T-cell (primary cell): ENCODE measurements around the gene SSMEM1. TPM values are rescaled to one million over a fixed set of nuclear protein-coding genes. Genes with fewer than 3 reads are reported as not detected.
"Not testable (repeated sequence)": the region's sequence is repeated elsewhere in the genome, so short reads cannot be mapped to it uniquely, and the experiment has no call there.

Experiments used
- ATAC-seq, 4 experiments: fragments of 200-7000 bp in 3 of 4; fragments of 150-1000 bp in 1 of 4; cut with Tn5 transposase; replicated peaks in 1 of 4; 1 replicate in 3 of 4; 2 replicates in 1 of 4; pipeline ENCODE4 v1.10.0; 2021; ENCODE audit warnings: moderate library complexity in 3 of 4, mild to moderate bottlenecking in 2 of 4, moderate number of reproducible peaks in 1 of 4
- CTCF ChIA-PET, 2 donors: fragments of 300-600 bp; sonication (Branson Sonifier 250); formaldehyde crosslinking; loops; one replicate each; lab custom pipeline; 2022; ENCODE audit warnings: antibody characterized with exemption in 2 of 2; lab: Charles Lee
- POLR2A ChIA-PET, 2 donors: fragments of 300-600 bp; sonication (Branson Sonifier 250); formaldehyde crosslinking; loops; one replicate each; lab custom pipeline; 2022; ENCODE audit warnings: antibody characterized with exemption in 2 of 2; lab: Charles Lee
- DNase-seq, 35 experiments: peaks; one replicate each; pipeline versions ENCODE4 v3.0.0 to v3.0.0-alpha.2; 2013 to 2023
- H3K27ac ChIP-seq: one replicate; pipeline ENCODE4 v1.5.1; 2013; ENCODE audit warnings: low read length
- H3K27me3 ChIP-seq, 2 experiments: replicated peaks in 1 of 2; 1 replicate in 1 of 2; 2 replicates in 1 of 2; pipeline versions ENCODE4 v1.6.1 to v1.7.0; 2013; ENCODE audit warnings: low read length in 1 of 2, mixed read lengths in 1 of 2; ENCODE audit not compliant: control insufficient read depth in 2 of 2, insufficient read depth in 2 of 2; ENCODE audit errors: extremely low read depth in 1 of 2
- H3K36me3 ChIP-seq, 2 donors: 1 replicate in 1 of 2; 2 replicates in 1 of 2; pipeline versions ENCODE4 v1.6.1 to v1.7.0; 2013; ENCODE audit warnings: low read length in 1 of 2; ENCODE audit not compliant: control insufficient read depth in 2 of 2, insufficient read depth in 1 of 2; ENCODE audit errors: extremely low read depth in 1 of 2
- H3K4me1 ChIP-seq, 2 experiments: 1 replicate in 1 of 2; 2 replicates in 1 of 2; pipeline versions ENCODE4 v1.6.1 to v1.7.0; 2013; ENCODE audit warnings: low read length in 2 of 2, mixed read lengths in 1 of 2; ENCODE audit not compliant: insufficient read depth in 2 of 2, control insufficient read depth in 1 of 2; ENCODE audit errors: extremely low read depth in 1 of 2
- H3K4me3 ChIP-seq, 2 donors: 1 replicate in 1 of 2; 2 replicates in 1 of 2; pipeline versions ENCODE4 v1.5.1 to v1.7.0; 2013; ENCODE audit warnings: mild to moderate bottlenecking in 2 of 2, low read length in 1 of 2, moderate library complexity in 1 of 2; ENCODE audit not compliant: control insufficient read depth in 1 of 2; ENCODE audit errors: extremely low read depth in 1 of 2
- H3K9me3 ChIP-seq: 2 replicates; pipeline ENCODE4 v1.7.0; 2013
- H3K27ac Mint-ChIP-seq, 2 donors: one replicate each; pipeline ENCODE4 v1.8.0; 2020 to 2021; ENCODE audit warnings: mild to moderate bottlenecking in 2 of 2, mixed read lengths in 2 of 2
- H3K27me3 Mint-ChIP-seq, 2 donors: one replicate each; pipeline ENCODE4 v1.8.0; 2021 to 2022; ENCODE audit warnings: mixed read lengths in 2 of 2
- H3K36me3 Mint-ChIP-seq: one replicate; pipeline ENCODE4 v1.8.0; 2021; ENCODE audit warnings: mixed read lengths
- H3K4me1 Mint-ChIP-seq, 3 donors: one replicate each; pipeline ENCODE4 v1.8.0; 2020 to 2022; ENCODE audit warnings: mixed read lengths in 3 of 3, mild to moderate bottlenecking in 1 of 3
- H3K4me3 Mint-ChIP-seq, 3 donors: one replicate each; pipeline ENCODE4 v1.8.0; 2020 to 2022; ENCODE audit warnings: mild to moderate bottlenecking in 3 of 3, mixed read lengths in 3 of 3, moderate library complexity in 3 of 3
- H3K9me3 Mint-ChIP-seq, 3 donors: one replicate each; pipeline ENCODE4 v1.8.0; 2020 to 2022; ENCODE audit warnings: mixed read lengths in 3 of 3
- WGBS: methylation state at CpG from one replicate; pipeline ENCODE4 v1.1.5; 2013; ENCODE audit warnings: missing lambda C conversion rate; ENCODE audit not compliant: insufficient coverage; 5-methylcytosine and 5-hydroxymethylcytosine counted together
- total RNA-seq, 35 experiments: library from RNA in 6 of 35; stranded (reverse) in 6 of 35; fragments of 120-200 nt in 1 of 35; gene quantifications; one replicate each; pipeline versions ENCODE4 v1.2.1 to v1.2.4 and lab custom pipeline; 2013 to 2026

Gene SSMEM1
- total RNA-seq, 5 donors from 2014 or later (not counting 1 experiment from before 2014, with no cell fraction given): not detected

DNA sequence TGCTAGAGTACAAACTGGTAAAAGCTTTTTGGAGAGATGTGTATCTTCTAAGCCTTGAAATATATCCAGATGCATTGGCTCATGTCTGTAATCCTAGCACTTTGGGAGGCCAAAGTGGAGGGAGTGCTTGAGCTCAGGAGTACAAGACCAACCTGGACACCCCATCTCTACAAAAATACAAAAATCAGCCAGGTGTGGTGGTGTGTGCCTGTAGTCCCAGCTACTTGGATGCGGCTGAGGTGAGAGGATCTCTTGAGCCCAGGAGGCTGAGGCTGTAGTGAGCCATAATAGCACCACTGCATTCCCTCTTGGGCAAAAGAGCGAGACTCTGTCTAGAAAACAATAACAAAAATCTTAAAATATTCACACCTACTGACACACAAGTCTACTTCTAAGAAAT lies 28.0 kb upstream of the SSMEM1 start:
- WGBS: no CpG with 5 or more reads among the region's 2 CpGs
- Histone ChIP-seq H3K27me3 (no peaks in the 10 kb centered on the region), H3K4me3 (no peak overlapping the region), H3K9me3 (no peaks in the 10 kb centered on the region), H3K4me1 (no peaks in the 10 kb centered on the region), H3K36me3 (peaks cover 4 to 55% of the 10 kb centered on the region in 2 donors), H3K27ac (no peak overlapping the region)
- ATAC-seq: no peak
- Mint-ChIP-seq H3K4me1 (no peaks in the 10 kb centered on the region), H3K36me3 (peaks cover 50% of the 10 kb centered on the region), H3K27me3 (no peaks in the 10 kb centered on the region), H3K4me3 (no peak overlapping the region), H3K9me3 (no peaks in the 10 kb centered on the region), H3K27ac (no peak overlapping the region)
- POLR2A ChIA-PET: no interaction called here
- DNase-seq: no peak
- CTCF ChIA-PET: no interaction called here

DNA sequence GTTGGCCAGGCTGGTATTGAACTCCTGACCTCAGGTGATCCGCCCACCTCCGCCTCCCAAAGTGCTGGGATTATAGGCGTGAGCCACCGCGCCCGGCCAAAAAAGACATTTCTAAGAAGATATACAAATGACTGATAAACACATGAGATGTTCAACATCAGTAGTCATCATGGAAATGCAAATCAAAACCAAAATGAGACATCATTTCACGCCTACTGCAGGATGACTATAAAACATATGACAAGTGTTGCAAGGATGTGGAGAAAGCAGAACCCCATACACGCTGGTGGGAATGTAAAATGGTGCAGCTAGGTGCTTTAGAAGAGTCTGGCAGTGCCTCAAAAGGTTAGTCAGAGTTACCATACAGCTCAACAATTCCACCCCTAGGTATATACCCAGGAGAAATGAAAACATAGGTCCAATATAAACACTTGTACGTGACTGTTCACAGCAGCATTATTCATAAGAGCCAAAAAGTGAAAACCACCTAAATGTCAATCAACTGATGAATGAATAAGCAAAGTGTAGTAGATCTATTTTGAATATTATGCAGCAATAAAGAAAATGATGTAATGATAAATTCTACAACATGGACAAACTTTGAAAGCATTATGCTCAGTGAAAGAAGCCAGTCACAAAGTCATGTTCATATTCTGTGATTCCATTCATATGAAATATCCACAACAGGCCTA lies 26.9 kb upstream of the SSMEM1 start:
- Mint-ChIP-seq H3K4me1 (no peaks in the 10 kb centered on the region), H3K36me3 (peaks cover 50% of the 10 kb centered on the region), H3K9me3 (no peaks in the 10 kb centered on the region), H3K4me3 (no peak overlapping the region), H3K27ac (no peak overlapping the region), H3K27me3 (no peaks in the 10 kb centered on the region)
- Histone ChIP-seq H3K27me3 (no peaks in the 10 kb centered on the region), H3K4me3 (no peak overlapping the region), H3K27ac (no peak overlapping the region), H3K36me3 (peaks cover 4 to 57% of the 10 kb centered on the region in 2 donors), H3K4me1 (no peaks in the 10 kb centered on the region), H3K9me3 (no peaks in the 10 kb centered on the region)
- ATAC-seq (no peak), DNase-seq (no peak)
- POLR2A ChIA-PET: no interaction called here
- CTCF ChIA-PET: no interaction called here
- no CpG with 5 or more reads among the region's 9 CpGs for WGBS

DNA sequence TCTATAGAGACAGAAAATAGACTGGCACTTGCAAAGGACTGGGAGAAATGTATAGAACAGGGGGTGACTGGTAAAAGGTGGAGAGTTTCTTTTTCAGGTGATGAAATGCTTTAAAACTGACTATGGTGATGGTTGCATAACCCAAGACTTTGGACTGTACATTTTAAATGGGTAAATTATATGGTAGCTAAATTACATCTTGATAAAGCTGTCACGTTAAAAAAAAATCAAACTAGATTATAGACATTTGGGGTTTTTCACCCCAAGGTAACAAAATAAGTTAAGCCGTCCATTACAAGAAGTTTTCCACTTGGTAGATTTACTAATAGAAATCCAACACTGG lies 26.4 kb upstream of the SSMEM1 start:
- no peaks in the 10 kb centered on the region for H3K4me1 ChIP-seq
- POLR2A ChIA-PET: interaction anchor here in 1 of 2 donors (0.5 kb wide), 1 partner anchor 19 kb away, joined by 4 read pairs; no protein-coding TSS in a partner anchor
- H3K4me3 ChIP-seq: no peak overlapping the region
- DNase-seq (no peak), ATAC-seq (no peak)
- peaks cover 50% of the 10 kb centered on the region for H3K36me3 Mint-ChIP-seq
- no peak overlapping the region for H3K4me3 Mint-ChIP-seq
- 80% methylated on average over 1 of the region's 2 CpGs for WGBS
- H3K27ac Mint-ChIP-seq: no peak overlapping the region
- H3K27ac ChIP-seq: no peak overlapping the region
- no peaks in the 10 kb centered on the region for H3K4me1 Mint-ChIP-seq
- no peaks in the 10 kb centered on the region for H3K27me3 ChIP-seq
- no peaks in the 10 kb centered on the region for H3K9me3 Mint-ChIP-seq
- CTCF ChIA-PET: interaction anchor here in 1 of 2 donors (0.5 kb wide), 1 partner anchor 10 kb away, joined by 3 read pairs; no protein-coding TSS in a partner anchor
- H3K27me3 Mint-ChIP-seq: no peaks in the 10 kb centered on the region
- H3K36me3 ChIP-seq: peaks cover 4 to 57% of the 10 kb centered on the region in 2 donors
- H3K9me3 ChIP-seq: no peaks in the 10 kb centered on the region

DNA sequence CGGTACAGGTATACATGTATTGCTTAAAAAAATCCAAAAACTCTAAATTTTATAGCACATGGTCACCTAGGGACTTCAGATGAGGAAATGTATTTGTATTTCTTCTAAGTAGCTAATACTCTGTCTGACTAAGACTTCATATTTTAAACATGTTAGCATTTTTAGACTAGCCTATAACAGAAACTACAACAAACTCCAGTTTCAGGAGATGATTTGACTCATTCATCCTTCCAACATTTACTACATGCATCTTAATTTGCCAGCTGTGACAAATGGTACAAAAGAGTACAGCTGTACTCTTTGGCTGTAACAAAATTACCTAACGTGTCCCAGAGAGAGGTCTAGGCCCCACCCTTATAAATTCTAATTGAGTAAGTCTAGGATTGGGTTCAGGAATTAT lies 24.7 kb upstream of the SSMEM1 start:
- Mint-ChIP-seq H3K4me3 (no peak overlapping the region), H3K27me3 (no peaks in the 10 kb centered on the region), H3K36me3 (peaks cover 52% of the 10 kb centered on the region), H3K27ac (no peak overlapping the region), H3K9me3 (no peaks in the 10 kb centered on the region), H3K4me1 (peaks cover 0 to 7% (median 2%) of the 10 kb centered on the region in 3 donors)
- Histone ChIP-seq H3K36me3 (peaks cover 4 to 56% of the 10 kb centered on the region in 2 donors), H3K9me3 (no peaks in the 10 kb centered on the region), H3K27ac (no peak overlapping the region), H3K4me1 (no peaks in the 10 kb centered on the region), H3K4me3 (no peak overlapping the region), H3K27me3 (no peaks in the 10 kb centered on the region)
- DNase-seq (no peak), ATAC-seq (no peak)
- ChIA-PET CTCF (no interaction called here), POLR2A (interaction anchor here in 1 of 2 donors (0.6 kb wide), 1 partner anchor 946 kb away, joined by 3 read pairs; no protein-coding TSS in a partner anchor)
- WGBS: no CpG with 5 or more reads among the region's 2 CpGs

DNA sequence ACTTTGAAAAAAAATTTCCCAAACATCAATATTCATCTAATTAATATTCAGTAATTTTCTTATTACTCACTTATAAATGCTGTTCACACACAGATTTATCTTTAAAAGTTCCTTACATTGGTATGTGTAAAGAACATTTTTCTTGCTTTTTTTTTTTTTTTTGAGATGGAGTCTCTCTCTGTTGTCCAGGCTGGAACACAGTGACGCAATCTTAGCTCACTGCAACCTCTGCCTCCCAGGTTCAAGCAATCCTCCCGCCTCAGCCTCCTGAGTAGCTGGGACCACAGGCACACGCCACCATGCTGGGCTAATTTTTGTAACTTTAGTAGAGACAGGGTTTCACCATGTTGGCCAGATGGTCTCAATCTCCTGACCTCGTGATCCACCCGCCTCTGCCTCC lies 23.3 kb upstream of the SSMEM1 start:
- CTCF ChIA-PET: interaction anchor here in 1 of 2 donors (0.6 kb wide), 1 partner anchor 12 kb away, joined by 3 read pairs; no protein-coding TSS in a partner anchor
- H3K4me1 ChIP-seq, H3K9me3 Mint-ChIP-seq, H3K27ac ChIP-seq, DNase-seq, H3K4me1 Mint-ChIP-seq, H3K4me3 Mint-ChIP-seq, POLR2A ChIA-PET, H3K27ac Mint-ChIP-seq, ATAC-seq, H3K27me3 ChIP-seq, H3K9me3 ChIP-seq, H3K4me3 ChIP-seq, H3K27me3 Mint-ChIP-seq: not testable (repeated sequence)
- 69% methylated on average over 3 of the region's 5 CpGs for WGBS
- peaks cover 50% of the 10 kb centered on the region for H3K36me3 Mint-ChIP-seq
- H3K36me3 ChIP-seq: peaks cover 4 to 48% of the 10 kb centered on the region in 2 donors

DNA sequence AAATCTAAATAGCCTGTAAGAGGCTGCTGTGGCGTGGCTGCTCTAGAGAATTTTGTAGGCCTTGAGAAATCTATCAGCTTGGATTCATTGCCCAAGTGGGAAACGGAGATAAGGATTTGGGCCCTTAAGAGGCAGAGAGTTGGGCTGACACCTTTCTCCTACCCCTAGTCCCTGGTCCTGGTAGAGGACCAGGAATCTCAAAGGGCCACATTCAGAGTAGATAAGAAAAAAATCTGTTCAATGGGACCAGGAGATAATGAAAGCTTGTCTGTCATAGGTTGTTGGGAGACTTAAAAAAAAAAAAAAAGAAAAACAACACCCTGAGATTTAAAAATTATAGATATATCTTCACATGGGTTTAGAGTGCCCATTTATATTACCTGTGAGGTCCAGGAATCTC lies 20.3 kb upstream of the SSMEM1 start:
- H3K4me3 ChIP-seq: no peak overlapping the region
- H3K9me3 ChIP-seq: no peaks in the 10 kb centered on the region
- no peaks in the 10 kb centered on the region for H3K27me3 ChIP-seq
- H3K36me3 Mint-ChIP-seq: peaks cover 56% of the 10 kb centered on the region
- no peak overlapping the region for H3K27ac Mint-ChIP-seq
- no peaks in the 10 kb centered on the region for H3K9me3 Mint-ChIP-seq
- no peaks in the 10 kb centered on the region for H3K27me3 Mint-ChIP-seq
- H3K4me3 Mint-ChIP-seq: no peak overlapping the region
- POLR2A ChIA-PET: interaction anchor here in 1 of 2 donors (1.1 kb wide), 1 partner anchor 47 kb away, joined by 5 read pairs; no protein-coding TSS in a partner anchor
- H3K27ac ChIP-seq: no peak overlapping the region
- DNase-seq (no peak), ATAC-seq (no peak)
- no CpG with 5 or more reads among the region's 2 CpGs for WGBS
- CTCF ChIA-PET: interaction anchor here (0.6 kb wide), 4 partner anchors 24 to 276 kb away, joined by 3 to 8 read pairs (median 5); no protein-coding TSS in a partner anchor
- H3K36me3 ChIP-seq: peaks cover 0 to 43% of the 10 kb centered on the region in 2 donors
- H3K4me1 Mint-ChIP-seq: peaks cover 2 to 10% (median 2%) of the 10 kb centered on the region in 3 donors
- no peaks in the 10 kb centered on the region for H3K4me1 ChIP-seq
